ENCODE measurements around the gene ANKRD6.
A peak's percentile ranks its signal among the peaks of the same experiment; 100 is the strongest.

The ANKRD6 gene

GRCh38 chr6:89509777-89510281 is 76.9 kb downstream of the ANKRD6 start:
- DNase-seq (ENCODE audit: low read depth), result no peak

DNA sequence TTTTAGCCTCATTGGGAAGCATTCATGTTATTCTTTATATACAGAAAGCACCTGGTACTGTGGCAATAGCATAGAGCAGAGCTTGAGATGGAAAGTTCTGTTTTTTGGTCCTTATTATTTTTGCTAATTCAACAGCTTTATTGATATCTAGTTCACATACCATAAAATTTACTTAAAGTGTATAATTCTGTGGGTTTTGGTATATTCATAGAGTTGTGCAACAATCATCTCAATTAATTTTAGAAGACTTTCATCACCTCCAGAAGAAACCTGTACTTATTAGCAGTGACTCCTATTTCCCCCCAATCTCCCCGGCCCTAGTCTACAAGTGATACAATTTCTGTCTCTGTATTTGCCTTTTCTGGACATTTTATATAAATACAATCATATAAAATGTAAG is 77.4 kb downstream of the ANKRD6 start:
- DNase-seq (ENCODE audit: low read depth), result no peak

GRCh38 chr6:89518352-89519055 is 85.6 kb downstream of the ANKRD6 start:
- DNase-seq (ENCODE audit: low read depth), result peak; percentile 13

DNA sequence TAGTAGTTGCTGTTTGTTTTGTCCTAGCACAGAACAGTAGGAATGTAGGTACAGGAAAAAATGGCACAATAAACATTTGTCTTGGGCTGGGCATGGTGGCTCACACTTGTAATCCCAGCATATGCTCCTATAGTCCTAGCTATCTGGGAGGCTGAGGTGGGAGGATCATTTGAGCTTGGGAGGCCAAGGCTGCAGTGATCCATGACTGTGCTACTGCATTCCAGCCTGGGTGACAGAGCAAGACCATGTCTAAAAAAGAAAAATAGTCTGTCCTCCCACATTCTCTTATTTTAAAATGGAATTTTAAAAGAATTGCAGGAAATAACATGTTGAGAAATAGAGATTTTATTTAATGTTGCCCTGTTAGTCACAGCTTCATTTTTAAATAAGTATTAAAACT is 87.8 kb downstream of the ANKRD6 start:
- no peak for DNase-seq (ENCODE audit: low read depth)

- DNase-seq (ENCODE audit: low read depth), result no peak
These were observed 89.8 kb downstream of the ANKRD6 start for GRCh38 chr6:89522778-89523177.

DNA sequence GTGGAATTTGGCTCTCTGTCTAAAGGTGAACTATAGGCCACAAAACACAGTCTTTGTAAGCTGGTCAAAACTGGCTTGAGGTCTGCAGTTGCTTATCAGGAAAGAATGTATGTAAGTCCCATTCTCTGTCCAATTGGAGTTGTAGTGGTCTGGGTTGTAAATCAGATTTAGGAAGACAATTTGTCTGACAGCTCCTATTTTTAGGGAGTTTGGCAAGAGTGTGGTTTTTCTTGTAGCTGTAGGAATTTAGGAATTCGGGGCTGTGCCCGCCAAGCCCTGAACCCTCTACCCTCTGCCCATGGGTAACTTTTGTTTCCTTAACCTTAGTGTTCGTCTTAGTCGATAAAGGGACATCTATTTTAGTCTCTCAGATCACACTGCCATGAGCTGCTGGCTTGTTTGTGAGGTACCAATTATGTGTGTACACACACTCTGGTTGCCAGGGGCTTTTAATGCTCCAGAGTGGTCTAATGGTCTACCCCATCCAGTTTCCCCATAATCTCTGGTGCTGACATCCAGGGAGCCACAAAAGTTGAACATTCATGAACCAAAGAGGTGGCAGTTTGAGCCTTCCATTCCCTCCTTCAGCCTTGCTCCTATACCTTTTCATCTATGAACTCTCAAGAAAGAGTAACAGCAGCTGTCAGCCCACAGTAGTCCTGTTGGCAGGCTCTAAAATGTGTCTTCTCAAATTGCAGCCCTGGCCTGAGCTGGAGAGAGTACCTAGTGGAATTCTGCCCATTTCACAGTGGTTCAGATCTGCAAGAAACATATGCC is 93.0 kb downstream of the ANKRD6 start:
- peak; percentile 3 for DNase-seq (ENCODE audit: low read depth)

DNA sequence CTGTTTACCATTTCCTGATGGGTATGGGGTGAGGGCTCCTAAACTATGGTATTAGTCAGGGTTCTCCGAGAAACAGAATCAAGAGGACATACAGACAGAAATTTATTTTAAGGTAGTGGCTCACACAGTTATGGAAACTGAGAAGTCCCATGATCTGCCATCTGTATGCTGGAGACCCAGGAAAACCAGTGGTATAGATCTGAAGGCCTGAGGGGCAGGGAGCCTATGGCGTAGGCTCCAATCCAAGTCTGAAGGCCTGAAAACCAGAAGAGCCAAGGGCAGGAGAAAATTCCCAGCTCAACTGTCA is 93.6 kb downstream of the ANKRD6 start:
- DNase-seq (ENCODE audit: low read depth), result no peak

DNA sequence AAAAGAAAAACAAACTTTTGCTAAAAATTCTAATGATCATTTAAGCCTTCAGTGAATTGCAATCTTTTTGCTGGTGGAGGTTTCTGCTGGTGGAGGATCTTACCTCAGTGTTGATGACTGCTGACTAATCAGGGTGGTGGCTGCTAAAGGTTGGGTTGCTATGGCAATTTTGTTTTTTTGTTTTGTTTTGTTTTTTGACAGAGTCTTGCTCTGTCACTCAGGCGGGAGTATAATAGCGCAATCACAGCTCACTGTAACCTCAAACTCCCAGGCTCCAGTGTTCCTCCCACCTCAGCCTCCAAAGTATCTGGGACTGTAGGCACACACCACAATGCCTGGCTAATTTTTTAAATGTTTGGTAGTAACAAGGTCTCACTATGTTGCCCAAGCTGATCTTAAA is 94.7 kb downstream of the ANKRD6 start:
- DNase-seq (ENCODE audit: low read depth), result peak; percentile 7

DNA sequence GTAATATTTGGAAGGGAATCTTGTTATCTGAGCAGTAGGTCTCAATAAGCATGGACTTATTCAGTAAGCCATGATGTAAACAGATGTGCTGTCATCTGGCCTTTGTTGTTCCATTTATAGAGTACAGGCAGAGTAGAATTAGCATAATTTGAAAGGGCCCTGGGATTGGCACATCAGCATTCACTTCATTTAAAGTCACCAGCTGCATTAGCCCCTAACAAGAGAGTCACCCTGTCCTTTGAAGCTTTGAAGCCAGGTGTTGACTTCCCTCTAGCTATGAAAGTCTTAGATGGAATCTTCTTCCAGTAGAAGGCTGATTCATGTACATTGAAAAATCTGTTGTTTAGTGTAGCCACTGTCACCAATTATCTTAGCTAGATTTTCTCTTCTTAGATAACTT is 95.9 kb downstream of the ANKRD6 start:
- DNase-seq (ENCODE audit: low read depth), result no peak

DNA sequence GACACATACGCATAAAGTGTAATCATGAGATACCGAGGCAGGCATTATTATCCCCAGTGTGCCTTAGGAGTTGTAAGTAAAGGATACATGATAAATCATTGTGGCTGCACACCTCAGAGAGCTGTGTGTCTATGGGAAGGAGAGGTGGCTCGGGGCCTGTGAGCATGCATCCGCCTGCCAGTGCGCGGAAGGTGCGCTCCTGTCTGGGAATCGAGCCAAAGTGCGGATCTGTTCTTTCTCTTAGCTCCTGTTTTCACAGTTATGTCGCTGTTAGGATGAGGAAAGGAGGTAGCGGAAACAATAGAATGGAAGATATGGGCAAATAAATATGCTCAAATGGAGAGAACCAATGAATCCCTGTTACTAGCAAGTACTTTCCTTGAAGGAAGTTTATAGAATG is 98.0 kb downstream of the ANKRD6 start:
- DNase-seq (ENCODE audit: low read depth), result no peak

- no peak for DNase-seq (ENCODE audit: low read depth)
These were observed 103.3 kb downstream of the ANKRD6 start for GRCh38 chr6:89536231-89536630.

- DNase-seq (ENCODE audit: low read depth), result no peak
These were observed 106.8 kb downstream of the ANKRD6 start for GRCh38 chr6:89539779-89540178.

- DNase-seq (ENCODE audit: low read depth), result no peak
These were observed 109.3 kb downstream of the ANKRD6 start for GRCh38 chr6:89542081-89542857.

DNA sequence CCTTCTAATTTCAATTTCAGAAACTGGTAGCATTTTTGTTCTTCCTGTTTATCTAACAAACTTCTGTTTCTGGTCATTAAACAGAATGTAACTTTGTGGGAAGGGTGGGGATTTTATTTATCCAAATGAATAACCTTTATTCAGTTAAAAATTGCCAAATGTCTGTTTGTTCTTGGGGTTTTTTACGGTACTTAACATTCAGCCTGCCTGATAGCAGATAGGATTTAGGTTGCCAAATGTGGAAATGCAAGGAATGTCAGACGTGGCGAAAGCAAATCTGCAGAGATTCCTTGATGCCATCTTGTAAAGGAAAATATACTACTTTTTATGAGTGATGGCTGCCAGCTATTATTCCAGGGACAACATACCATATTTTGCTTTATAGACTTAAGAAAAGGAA is 109.9 kb downstream of the ANKRD6 start:
- DNase-seq (ENCODE audit: low read depth), result no peak

DNA sequence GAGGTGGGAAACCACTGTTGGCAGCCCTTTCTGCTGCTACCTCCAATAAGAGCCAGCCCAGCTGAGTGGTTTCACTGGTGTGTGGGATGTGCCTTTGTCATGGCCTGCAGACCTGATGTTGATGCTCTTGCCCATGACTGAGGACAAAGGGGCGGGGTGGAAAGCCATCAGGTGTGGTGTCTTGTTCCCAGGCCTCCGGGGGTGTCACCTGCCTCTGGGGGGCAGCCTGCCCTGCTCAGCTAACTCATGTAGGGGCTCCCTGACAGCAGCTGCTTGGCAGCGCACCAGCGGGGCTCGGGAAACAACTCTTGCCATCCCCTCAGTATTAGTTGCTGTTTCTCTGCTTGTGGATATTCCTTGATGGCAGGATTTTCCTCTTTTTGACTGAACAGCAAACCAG is 114.3 kb downstream of the ANKRD6 start:
- DNase-seq (ENCODE audit: low read depth), result no peak

DNA sequence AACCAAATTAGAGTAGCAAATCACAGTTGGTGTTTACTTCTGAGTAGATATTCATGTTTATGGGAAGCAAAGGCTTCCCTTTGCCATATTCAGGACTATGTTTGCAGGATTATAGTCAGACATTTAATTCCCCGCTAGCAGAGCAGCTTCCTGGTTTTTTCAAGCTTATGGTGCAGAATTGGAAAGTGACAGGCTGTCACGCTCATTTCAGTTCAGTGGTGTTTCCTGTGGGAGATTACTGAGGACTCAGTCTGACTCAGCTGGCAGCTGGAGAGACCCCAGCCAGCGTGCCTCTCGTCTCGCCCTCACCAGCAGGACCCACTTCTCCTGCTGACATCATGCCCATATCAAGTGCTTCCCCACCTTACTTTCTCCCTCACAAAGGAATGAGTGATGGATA is 120.5 kb downstream of the ANKRD6 start:
- DNase-seq (ENCODE audit: low read depth), result no peak

DNA sequence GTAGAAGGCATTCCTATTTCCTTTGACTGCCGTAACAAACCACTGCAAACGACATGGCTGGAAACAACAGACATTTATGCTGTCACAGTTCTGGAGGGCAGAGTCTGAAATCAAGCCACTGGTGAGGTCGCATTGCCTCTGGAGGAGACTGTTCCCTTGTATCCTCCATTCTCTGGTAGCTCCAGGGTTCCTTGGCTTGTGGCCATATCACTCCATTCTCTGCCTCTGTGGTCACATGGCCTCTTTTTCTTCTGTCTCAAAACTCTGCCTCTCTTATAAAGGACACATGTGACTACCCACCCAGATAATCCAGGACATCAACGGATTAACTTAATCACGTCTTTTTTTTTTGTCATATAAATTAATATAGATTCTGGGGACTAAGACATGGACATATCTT is 121.2 kb downstream of the ANKRD6 start:
- no peak for DNase-seq (ENCODE audit: low read depth)

GRCh38 chr6:89555031-89555430 is 122.1 kb downstream of the ANKRD6 start:
- no peak for DNase-seq (ENCODE audit: low read depth)

DNA sequence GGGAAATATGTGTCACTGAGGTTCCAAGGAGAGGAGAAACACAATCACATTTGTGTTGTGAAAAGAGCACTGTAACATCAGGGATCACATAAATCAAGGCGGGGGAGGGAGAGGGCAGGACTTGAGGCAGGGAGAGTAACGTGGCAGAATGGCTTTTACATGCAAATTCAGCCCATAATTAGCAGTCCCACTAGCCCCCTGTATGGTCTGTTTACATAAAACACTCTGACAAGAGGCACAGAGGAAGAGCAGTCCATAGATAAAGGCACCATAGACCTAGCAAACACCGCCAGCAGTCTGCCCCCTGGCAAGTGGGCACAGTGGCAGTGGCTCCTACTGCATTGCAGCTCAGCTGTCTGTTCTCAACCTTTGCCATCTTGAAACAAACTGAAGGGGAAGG is 122.9 kb downstream of the ANKRD6 start:
- DNase-seq (ENCODE audit: low read depth), result no peak

DNA sequence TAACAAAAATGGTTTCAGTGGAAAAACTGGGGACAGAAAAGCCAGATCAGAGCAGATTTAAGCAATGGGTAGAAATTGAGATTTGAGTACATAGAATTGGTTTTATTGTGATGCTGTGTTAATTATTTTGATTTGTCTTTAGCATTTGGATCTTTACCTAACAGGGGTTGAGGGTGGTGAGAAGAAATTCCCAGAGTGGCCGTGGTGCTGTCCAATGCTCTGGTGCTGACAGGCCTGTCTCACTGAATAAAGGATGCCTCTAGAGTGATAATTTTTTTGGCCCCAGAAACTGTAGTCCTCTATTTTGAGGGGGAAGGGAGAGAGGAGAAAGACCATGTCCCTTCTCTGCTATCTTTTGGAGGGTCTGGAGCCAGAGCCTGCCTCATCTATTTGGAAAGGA is 126.5 kb downstream of the ANKRD6 start:
- DNase-seq (ENCODE audit: low read depth), result no peak

- DNase-seq (ENCODE audit: low read depth), result peak; percentile 33
These were observed 129.4 kb downstream of the ANKRD6 start for GRCh38 chr6:89562093-89562973.

DNA sequence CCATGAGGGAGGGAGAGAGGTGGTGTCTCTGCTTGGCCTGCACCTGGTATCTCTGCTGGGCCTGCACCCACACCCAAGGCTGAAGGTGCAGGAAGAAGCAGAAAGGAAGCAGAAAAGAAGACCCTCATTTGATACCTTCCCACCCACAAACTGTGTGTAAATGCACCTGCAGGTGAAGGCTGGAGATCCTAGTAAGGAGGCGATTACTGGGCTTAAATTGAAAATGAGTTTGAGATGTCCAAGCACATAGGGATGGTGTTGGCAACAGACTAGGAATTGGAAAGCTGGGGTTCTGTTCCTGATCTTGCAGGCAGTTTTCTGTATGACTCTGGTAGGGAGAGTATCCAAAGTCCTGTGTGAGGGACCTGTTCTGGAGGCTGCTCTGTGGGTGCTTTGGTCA is 130.9 kb downstream of the ANKRD6 start:
- DNase-seq (ENCODE audit: low read depth), result no peak

Measured in stromal cell of bone marrow (primary cell).